Activated gamma-delta T cell treated with Interleukin-2 at 50 U/mL for 16 hours (primary cell): ENCODE measurements around the gene DUSP8.
"Not testable (repeated sequence)": the region's sequence is repeated elsewhere in the genome, so short reads cannot be mapped to it uniquely, and the experiment has no call there.

Source experiments
- DNase-seq: peaks from one replicate; pipeline ENCODE4 v3.0.0-alpha.2; 2020

DUSP8 gene

DNA sequence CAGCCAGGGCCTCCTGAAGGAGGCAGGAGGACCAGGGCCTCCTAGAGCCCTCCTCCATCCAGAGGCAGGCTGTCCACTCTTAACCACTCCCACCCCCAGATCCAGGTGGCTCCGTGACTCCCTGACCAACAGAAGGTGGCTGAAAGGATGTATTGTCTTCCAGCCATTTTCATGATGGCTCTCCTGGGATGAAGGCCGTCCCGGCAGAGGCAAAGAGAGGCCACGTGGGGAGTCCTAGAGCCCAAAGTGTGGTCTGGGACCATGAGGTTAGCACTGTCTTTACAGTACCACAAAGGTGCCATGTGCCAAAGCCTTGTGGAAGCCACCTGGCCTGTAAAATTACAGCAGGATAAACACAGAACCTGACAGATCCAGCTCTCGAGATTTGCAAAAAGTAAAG is 42.3 kb downstream of the DUSP8 start:
- DNase-seq = no peak

GRCh38 chr11:1529286-1529685 is 42.8 kb downstream of the DUSP8 start:
- no peak for DNase-seq

DNA sequence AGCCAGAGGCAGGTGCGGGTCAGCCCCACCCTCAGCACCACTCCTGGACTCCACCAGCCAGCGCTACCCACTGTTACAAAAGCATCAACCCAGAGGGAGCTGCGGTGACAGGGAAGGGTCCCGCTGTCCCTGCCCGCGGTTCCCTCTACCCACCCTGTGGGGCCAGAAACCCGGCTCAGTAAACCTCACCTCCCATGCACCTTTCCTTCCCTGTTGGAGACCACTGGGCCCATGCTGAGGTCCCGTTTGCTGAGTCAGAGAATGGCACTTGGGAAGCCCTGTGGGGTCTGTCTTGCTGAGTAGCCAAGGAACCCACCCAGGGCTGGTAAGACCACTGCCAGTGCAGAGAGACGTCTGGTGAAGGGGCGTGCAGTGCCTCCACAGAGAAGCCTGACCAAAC is 43.4 kb downstream of the DUSP8 start:
- DNase-seq = no peak

DNA sequence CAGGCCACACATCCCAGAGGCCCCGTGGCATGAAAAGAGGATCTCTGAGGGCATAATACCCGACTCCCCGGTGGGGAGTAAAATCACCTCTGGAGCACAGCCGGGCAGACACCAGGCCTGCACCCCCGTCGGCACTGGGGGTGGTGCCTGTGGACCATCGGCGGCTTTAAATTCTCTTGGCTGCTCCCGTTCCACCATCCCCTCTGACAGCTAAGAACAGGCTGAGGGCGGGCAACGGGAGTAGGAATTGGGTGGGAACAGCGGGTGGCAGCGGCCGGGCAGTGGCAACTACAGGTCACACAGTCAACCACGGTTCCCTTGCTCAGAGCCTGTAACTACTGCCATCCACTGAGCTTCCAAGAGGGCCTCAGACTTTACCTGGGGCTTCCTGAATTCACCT is 45.3 kb downstream of the DUSP8 start:
- no peak for DNase-seq

- DNase-seq = no peak
Measured at GRCh38 chr11:1523779-1524178, 48.3 kb downstream of the DUSP8 start.

- DNase-seq = no peak
Measured at GRCh38 chr11:1523077-1523476, 49.0 kb downstream of the DUSP8 start.

- no peak for DNase-seq
Measured at GRCh38 chr11:1522081-1522424, 50.0 kb downstream of the DUSP8 start.

GRCh38 chr11:1521382-1522080 is 50.5 kb downstream of the DUSP8 start:
- DNase-seq = no peak

- no peak for DNase-seq
Measured at GRCh38 chr11:1520663-1521267, 51.3 kb downstream of the DUSP8 start.

DNA sequence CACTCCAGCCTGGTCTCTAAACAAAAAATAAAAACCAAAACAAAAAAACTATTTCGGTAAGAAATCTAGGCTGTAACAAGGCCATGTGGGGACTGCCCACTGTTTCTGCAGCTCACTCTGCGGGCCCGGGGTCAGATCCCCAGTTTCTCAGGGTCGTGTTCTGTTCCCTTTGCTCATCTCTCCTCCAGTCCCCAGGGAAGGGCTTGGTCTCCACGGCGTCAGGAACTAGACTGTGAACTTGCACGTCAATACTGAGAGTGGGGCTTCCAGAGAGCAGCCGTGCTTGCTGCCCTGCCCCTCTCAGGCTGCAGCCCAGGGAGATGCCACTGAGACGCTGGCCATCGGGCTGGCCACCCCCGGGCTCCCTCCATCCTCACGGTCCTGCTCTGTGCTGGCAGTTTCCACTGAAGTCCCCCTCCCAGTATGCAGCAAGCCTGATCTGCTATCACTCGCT is 51.8 kb downstream of the DUSP8 start:
- DNase-seq = no peak

DNA sequence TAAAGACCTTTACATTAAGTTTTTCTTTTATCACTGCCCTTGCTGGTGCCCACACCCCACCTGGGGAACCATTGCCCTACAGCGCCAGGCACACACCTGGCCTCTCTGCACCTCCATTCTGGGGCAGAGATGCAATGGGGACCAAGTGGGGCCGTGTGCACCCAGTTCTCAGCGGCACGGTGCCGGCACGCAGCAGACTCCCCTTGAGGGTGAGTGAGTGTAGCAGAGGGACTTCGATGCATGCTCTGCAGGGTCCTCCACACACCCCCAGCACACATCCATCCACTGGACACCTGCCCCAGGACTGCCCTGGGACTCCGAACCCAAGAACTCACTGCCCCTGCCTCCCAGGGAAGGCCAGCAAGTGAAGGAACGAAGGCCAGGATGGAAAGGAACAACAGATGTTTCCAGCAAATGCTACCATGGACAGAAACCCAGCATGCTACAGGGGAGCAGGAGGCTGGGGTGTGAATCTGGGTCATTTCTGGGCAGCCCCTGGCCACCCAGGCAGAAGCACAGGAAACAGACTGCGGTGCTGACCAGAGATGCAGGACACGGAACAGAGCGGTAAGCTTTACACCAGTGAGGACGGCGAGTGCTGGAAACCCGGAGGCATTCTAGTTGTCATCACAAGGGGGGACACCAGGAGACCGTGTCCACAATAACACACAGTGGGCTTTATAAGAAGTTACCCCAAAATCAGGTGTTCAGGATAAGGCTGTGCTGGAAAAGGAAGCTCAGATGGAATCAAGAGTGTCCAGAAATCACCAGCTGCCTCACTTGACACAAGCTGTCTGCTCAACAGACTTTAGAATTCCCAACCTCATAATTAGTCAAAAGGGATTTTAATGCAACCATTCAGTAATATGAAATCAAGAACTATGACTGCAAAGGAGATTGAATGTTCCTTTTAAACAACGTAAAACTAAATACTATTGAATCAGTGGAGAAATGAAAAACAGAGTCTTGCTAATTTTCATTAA is 52.8 kb downstream of the DUSP8 start:
- DNase-seq = no peak

GRCh38 chr11:1518301-1518700 is 53.8 kb downstream of the DUSP8 start:
- DNase-seq = no peak

- no peak for DNase-seq
Measured at GRCh38 chr11:1517117-1518005, 54.7 kb downstream of the DUSP8 start.

DNA sequence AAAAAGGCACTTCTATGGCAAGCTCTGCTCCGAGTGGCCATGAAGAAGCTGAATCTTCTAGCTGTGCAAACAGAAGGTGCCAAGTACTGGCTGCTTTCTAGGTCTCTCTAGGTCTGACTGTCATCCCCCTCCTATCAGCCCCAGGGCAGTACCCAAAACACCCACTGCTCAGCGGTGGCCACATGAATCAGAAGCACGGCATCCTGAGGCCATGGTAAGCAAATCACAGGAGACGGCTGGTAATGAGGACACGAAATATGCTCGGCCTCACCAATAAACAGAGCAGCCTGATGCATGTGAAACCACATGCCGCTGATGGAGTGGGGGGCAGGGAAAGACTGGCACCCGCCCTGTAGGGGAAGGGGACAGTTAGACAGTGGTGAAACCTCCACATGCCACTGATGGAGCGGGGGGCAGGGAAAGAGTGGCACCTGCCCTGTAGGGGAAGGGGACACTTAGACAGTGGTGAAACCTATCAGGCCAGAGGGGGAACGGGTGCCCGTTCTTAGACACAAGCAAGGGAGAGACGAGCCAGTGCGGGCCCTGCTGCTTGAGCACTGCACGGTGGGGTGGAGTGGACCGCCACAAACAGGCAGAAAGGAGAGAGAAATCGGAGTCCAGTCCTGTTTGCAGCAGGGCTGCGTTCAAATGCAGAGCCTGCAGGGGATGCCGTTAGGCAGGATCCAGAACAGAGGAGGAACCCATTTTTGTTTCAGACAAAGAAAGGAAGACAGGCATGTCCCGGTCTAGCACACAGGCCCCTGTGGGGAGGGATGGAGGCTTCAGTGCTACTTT is 55.6 kb downstream of the DUSP8 start:
- no peak for DNase-seq

GRCh38 chr11:1515082-1516060 is 56.7 kb downstream of the DUSP8 start:
- peak; percentile 65 for DNase-seq

GRCh38 chr11:1514336-1515061 is 57.6 kb downstream of the DUSP8 start:
- DNase-seq = no peak

GRCh38 chr11:1513326-1514296 is 58.5 kb downstream of the DUSP8 start:
- no peak for DNase-seq

DNA sequence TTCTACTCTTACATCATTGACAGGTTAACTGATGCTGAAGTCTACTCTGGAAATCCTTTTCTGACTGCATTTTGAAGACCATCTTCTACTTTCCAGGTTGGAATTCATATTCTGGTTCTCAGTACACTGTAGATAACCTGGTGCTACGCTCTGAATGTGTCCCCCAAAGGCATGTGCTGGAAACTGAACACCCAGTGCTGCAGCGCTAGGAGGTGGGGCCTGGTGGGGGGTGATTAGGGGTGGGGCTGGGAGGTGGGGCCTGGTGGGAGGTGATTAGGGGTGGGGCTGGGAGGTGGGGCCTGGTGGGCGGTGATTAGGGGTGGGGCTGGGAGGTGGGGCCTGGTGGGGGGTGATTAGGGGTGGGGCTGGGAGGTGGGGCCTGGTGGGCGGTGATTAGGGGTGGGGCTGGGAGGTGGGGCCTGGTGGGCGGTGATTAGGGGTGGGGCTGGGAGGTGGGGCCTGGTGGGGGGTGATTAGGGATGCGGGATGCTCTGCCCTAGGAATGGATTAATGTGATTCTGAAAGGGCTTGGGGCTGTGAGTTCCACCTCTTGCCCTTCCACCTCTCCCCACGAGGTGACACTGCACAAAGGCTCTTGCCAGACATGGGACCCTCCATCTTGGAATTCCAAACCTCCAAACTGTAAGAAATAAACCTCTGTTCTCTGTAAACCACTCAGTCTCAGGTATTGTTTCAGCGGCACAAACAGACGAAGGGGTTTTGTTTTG is 59.4 kb downstream of the DUSP8 start:
- not testable (repeated sequence) for DNase-seq
